ENCODE data around the gene NBAS. TPM values are rescaled to one million over a fixed set of nuclear protein-coding genes. Genes with fewer than 3 reads are reported as not detected.
"Not testable (repeated sequence)": the region's sequence is repeated elsewhere in the genome, so short reads cannot be mapped to it uniquely, and the experiment has no call there.

Gene NBAS
- total RNA-seq, 2 experiments from 2014 or later, result 24.4 to 28.8 TPM

DNA sequence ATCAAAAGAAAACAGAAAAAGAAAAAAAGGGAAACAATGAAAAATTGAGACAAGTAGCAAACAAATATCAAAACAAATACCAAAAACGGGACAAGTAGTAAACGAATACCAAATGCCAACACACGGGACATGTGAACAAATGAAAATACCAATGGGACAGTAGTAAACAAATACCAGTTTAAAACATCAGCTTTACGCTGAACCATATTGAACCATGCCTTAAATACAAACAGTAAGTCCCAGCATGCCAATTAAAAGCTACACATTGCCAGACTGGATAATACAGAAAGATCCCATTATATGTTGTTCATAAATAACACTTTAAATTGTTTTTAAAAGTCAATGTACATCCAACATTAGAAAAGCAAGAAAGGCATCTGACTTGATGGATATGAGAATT, 114.2 kb downstream of the NBAS start:
- intact Hi-C loops (cut with micrococcal nuclease; ENCODE audit: unreplicated experiment), result no loop called here
- POLR2A ChIA-PET, result no interaction called here
- Histone ChIP-seq H3K4me2 (ENCODE audit: low read length) (no peak overlapping the region), H3K4me1 (ENCODE audit: insufficient read depth, low read length, poor library complexity, severe bottlenecking) (no peaks in the 10 kb centered on the region), H3K4me3 (ENCODE audit: low read depth, low read length, poor library complexity, severe bottlenecking) (no peak overlapping the region), H3K27ac (ENCODE audit: low read depth, low read length, poor library complexity, severe bottlenecking) (no peak overlapping the region), H4K20me1 (ENCODE audit: insufficient read depth, low read length) (no peaks in the 10 kb centered on the region), H3K9me2 (ENCODE audit: insufficient read depth, low read length) (no peaks in the 10 kb centered on the region), H3K9me3 (ENCODE audit: low read length) (no peaks in the 10 kb centered on the region), H3K79me2 (ENCODE audit: insufficient read depth, low read depth, low read length) (no peaks in the 10 kb centered on the region), H3K36me3 (ENCODE audit: insufficient read depth, low read length) (no peaks in the 10 kb centered on the region), H2AFZ (ENCODE audit: low read length) (no peak overlapping the region)
- CTCF ChIA-PET (ENCODE audit: unreplicated experiment), result no interaction called here
- TF ChIP-seq EZH2phosphoT487 (IDR thresholded peaks at IDR 0.05; ENCODE audit: borderline replicate concordance, low read depth, low read length), result no peak
- TF ChIP-seq, protein P1, sequence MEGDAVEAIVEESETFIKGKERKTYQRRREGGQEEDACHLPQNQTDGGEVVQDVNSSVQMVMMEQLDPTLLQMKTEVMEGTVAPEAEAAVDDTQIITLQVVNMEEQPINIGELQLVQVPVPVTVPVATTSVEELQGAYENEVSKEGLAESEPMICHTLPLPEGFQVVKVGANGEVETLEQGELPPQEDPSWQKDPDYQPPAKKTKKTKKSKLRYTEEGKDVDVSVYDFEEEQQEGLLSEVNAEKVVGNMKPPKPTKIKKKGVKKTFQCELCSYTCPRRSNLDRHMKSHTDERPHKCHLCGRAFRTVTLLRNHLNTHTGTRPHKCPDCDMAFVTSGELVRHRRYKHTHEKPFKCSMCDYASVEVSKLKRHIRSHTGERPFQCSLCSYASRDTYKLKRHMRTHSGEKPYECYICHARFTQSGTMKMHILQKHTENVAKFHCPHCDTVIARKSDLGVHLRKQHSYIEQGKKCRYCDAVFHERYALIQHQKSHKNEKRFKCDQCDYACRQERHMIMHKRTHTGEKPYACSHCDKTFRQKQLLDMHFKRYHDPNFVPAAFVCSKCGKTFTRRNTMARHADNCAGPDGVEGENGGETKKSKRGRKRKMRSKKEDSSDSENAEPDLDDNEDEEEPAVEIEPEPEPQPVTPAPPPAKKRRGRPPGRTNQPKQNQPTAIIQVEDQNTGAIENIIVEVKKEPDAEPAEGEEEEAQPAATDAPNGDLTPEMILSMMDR (conservative IDR thresholded peaks at IDR 0.05; ENCODE audit: low read length), result no peak
- no TSS peak for BruUV-seq (replicated peaks)
- no peak for DNase-seq (ENCODE audit: low spot score)

DNA sequence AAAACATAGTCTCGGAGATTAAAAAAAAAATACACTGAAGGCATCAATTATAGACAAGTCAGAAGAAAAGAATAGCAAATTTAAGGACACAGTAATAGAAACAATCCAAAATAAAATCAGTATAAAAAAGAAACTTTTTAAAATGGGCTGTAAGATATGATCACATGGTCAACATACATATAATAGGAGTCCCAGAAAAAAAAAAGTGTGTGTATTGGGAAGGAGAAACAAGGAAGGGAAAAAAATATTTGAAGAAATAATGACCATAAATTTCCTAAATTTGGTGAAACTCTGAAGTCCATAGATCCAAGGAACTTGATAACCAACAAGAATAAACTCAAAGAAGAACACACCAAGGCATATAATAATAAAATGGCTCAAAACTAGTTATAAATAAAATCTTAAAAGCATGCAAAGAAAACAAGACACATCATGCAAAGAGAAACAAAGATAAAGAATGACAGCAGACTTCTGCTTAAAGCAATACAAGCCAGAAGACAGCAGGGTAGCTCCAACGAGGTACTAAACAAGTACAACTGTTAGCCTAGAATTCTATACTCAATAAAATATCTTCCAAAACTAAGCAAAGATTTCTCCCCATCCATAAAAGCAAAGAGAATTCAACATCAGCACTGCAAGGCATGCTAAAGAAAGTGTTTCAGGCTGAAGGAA, 115.1 kb downstream of the NBAS start:
- no peak overlapping the region for H3K27ac ChIP-seq (ENCODE audit: low read depth, low read length, poor library complexity, severe bottlenecking)
- H3K4me1 ChIP-seq (ENCODE audit: insufficient read depth, low read length, poor library complexity, severe bottlenecking), result no peaks in the 10 kb centered on the region
- no peaks in the 10 kb centered on the region for H3K36me3 ChIP-seq (ENCODE audit: insufficient read depth, low read length)
- no peaks in the 10 kb centered on the region for H3K79me2 ChIP-seq (ENCODE audit: insufficient read depth, low read depth, low read length)
- BruUV-seq (replicated peaks), result no TSS peak
- no peak overlapping the region for H3K4me3 ChIP-seq (ENCODE audit: low read depth, low read length, poor library complexity, severe bottlenecking)
- H3K9me2 ChIP-seq (ENCODE audit: insufficient read depth, low read length), result no peaks in the 10 kb centered on the region
- TF ChIP-seq EZH2phosphoT487 (IDR thresholded peaks at IDR 0.05; ENCODE audit: borderline replicate concordance, low read depth, low read length), result no peak
- TF ChIP-seq, protein P1 (conservative IDR thresholded peaks at IDR 0.05; ENCODE audit: low read length), result no peak
- ChIA-PET CTCF (ENCODE audit: unreplicated experiment) (no interaction called here), POLR2A (no interaction called here)
- H3K9me3 ChIP-seq (ENCODE audit: low read length), result no peaks in the 10 kb centered on the region
- no peak for DNase-seq (ENCODE audit: low spot score)
- H2AFZ ChIP-seq (ENCODE audit: low read length), result no peak overlapping the region
- H4K20me1 ChIP-seq (ENCODE audit: insufficient read depth, low read length), result no peaks in the 10 kb centered on the region
- no peak overlapping the region for H3K4me2 ChIP-seq (ENCODE audit: low read length)
- intact Hi-C loops (cut with micrococcal nuclease; ENCODE audit: unreplicated experiment), result no loop called here

DNA sequence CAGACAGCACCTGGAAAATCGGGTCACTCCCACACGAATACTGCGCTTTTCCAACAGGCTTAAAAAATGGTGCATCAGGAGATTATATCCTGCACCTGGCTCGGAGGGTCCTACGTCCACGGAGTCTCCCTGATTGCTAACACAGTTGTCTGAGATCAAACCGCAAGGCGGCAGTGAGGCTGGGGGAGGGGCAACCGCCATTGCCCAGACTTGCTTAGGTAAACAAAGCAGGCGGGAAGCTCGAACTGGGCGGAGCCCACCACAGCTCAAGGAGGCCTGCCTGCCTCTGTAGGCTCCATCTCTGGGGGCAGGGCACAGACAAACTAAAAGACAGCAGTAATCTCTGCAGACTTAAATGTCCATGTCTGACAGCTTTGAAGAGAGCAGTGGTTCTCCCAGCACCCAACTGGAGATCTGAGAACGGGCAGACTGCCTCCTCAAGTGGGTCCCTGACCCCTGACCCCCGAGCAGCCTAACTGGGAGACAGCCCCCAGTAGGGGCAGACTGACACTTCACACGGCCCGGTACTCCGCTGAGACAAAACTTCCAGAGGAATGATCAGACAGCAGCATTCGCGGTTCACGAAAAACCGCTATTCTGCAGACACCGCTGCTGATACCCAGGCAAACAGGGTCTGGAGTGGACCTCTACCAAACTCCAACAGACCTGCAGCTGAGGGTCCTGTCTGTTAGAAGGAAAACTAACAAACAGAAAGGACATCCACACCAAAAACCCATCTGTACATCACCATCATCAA, 121.2 kb downstream of the NBAS start:
- H3K9me3 ChIP-seq (ENCODE audit: low read length); H3K79me2 ChIP-seq (ENCODE audit: insufficient read depth, low read depth, low read length); H3K27ac ChIP-seq (ENCODE audit: low read depth, low read length, poor library complexity, severe bottlenecking); H3K4me1 ChIP-seq (ENCODE audit: insufficient read depth, low read length, poor library complexity, severe bottlenecking); intact Hi-C loops (cut with micrococcal nuclease; ENCODE audit: unreplicated experiment); CTCF ChIA-PET (ENCODE audit: unreplicated experiment); H2AFZ ChIP-seq (ENCODE audit: low read length); DNase-seq (ENCODE audit: low spot score); H3K9me2 ChIP-seq (ENCODE audit: insufficient read depth, low read length); H4K20me1 ChIP-seq (ENCODE audit: insufficient read depth, low read length); H3K36me3 ChIP-seq (ENCODE audit: insufficient read depth, low read length); POLR2A ChIA-PET; H3K4me2 ChIP-seq (ENCODE audit: low read length); BruUV-seq (replicated peaks); H3K4me3 ChIP-seq (ENCODE audit: low read depth, low read length, poor library complexity, severe bottlenecking): not testable (repeated sequence)

DNA sequence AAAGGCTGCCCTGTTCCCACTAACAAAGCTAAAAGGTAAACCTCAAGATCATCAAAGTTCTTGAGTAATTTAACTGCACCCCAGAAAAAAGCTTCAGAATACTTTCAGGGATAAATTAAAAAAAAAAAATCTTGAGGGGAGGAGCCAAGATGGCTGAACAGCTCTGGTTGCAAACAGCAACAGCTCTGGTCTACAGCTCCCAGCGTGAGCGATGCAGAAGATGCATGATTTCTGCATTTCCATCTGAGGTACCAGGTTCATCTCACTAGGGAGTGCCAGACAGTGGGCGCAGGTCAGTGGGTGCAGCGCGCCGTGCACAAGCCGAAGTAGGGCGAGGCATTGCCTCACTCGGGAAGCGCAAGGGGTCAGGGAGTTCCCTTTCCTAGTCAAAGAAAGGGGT, 121.8 kb downstream of the NBAS start:
- BruUV-seq (replicated peaks); H2AFZ ChIP-seq (ENCODE audit: low read length); CTCF ChIA-PET (ENCODE audit: unreplicated experiment); H3K4me1 ChIP-seq (ENCODE audit: insufficient read depth, low read length, poor library complexity, severe bottlenecking); intact Hi-C loops (cut with micrococcal nuclease; ENCODE audit: unreplicated experiment); H3K4me3 ChIP-seq (ENCODE audit: low read depth, low read length, poor library complexity, severe bottlenecking); DNase-seq (ENCODE audit: low spot score); H3K79me2 ChIP-seq (ENCODE audit: insufficient read depth, low read depth, low read length); H3K9me3 ChIP-seq (ENCODE audit: low read length); H3K27ac ChIP-seq (ENCODE audit: low read depth, low read length, poor library complexity, severe bottlenecking); H3K9me2 ChIP-seq (ENCODE audit: insufficient read depth, low read length); H3K36me3 ChIP-seq (ENCODE audit: insufficient read depth, low read length); POLR2A ChIA-PET; H4K20me1 ChIP-seq (ENCODE audit: insufficient read depth, low read length); H3K4me2 ChIP-seq (ENCODE audit: low read length): not testable (repeated sequence)

Measured in OCI-LY7 (cell line).